Coronary artery (tissue), 2 donors: ENCODE data around the gene ICE1.
"Not testable (repeated sequence)": the region's sequence is repeated elsewhere in the genome, so short reads cannot be mapped to it uniquely, and the experiment has no call there.

ENCODE experiments used
- DNase-seq: peaks from one replicate; pipeline ENCODE4 v3.0.0-alpha.2; 2017; ENCODE audit warnings: low spot score
- H3K27ac ChIP-seq, 2 donors: fragments of 200-600 bp; sonication (generic); one replicate each; pipeline ENCODE4 v1.5.1; 2016 to 2019
- H3K4me3 ChIP-seq: fragments of 200-600 bp; sonication (generic); 2 replicates; pipeline ENCODE4 v1.5.1; 2016; ENCODE audit warnings: mild to moderate bottlenecking, moderate library complexity
- TF ChIP-seq, protein P1 (sequence below): fragments of 200-600 bp; sonication (generic); IDR thresholded peaks from one replicate; pipeline ENCODE4 v1.5.1; 2019; ENCODE audit warnings: antibody characterized with exemption

ICE1 gene

GRCh38 chr5:5490774-5491347 is 68.4 kb downstream of the ICE1 start:
- DNase-seq, result no peak
- TF ChIP-seq, protein P1, sequence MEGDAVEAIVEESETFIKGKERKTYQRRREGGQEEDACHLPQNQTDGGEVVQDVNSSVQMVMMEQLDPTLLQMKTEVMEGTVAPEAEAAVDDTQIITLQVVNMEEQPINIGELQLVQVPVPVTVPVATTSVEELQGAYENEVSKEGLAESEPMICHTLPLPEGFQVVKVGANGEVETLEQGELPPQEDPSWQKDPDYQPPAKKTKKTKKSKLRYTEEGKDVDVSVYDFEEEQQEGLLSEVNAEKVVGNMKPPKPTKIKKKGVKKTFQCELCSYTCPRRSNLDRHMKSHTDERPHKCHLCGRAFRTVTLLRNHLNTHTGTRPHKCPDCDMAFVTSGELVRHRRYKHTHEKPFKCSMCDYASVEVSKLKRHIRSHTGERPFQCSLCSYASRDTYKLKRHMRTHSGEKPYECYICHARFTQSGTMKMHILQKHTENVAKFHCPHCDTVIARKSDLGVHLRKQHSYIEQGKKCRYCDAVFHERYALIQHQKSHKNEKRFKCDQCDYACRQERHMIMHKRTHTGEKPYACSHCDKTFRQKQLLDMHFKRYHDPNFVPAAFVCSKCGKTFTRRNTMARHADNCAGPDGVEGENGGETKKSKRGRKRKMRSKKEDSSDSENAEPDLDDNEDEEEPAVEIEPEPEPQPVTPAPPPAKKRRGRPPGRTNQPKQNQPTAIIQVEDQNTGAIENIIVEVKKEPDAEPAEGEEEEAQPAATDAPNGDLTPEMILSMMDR, result no peak
- no peak overlapping the region for H3K27ac ChIP-seq
- no peak overlapping the region for H3K4me3 ChIP-seq

GRCh38 chr5:5492087-5492933 is 69.8 kb downstream of the ICE1 start:
- TF ChIP-seq, protein P1, result peak; percentile 35
- no peak overlapping the region for H3K27ac ChIP-seq
- no peak overlapping the region for H3K4me3 ChIP-seq
- DNase-seq, result no peak

DNA sequence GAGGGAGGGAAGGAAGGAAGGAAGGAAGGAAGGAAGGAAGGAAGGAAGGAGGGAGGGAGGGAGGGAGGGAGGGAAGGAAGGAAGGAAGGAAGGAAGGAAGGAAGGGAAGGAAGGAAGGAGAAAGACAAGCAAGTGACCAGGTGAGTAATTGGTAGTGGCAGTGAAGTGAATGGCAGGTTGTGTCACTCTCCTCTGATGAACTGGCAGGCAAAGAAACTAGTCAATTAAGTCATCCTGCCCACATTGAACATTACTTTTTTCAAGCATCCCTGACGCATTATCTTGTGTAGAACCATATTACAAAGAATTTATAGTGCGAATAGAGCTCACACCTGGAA is 70.4 kb downstream of the ICE1 start:
- H3K4me3 ChIP-seq, DNase-seq, H3K27ac ChIP-seq: not testable (repeated sequence)

- DNase-seq, result no peak
- TF ChIP-seq, protein P1, result no peak
- H3K27ac ChIP-seq, result no peak overlapping the region
- H3K4me3 ChIP-seq, result peak overlapping the region; percentile 59
Measured at GRCh38 chr5:5494489-5495402, 72.3 kb downstream of the ICE1 start.

- DNase-seq, result no peak
- TF ChIP-seq, protein P1, result peak; percentile 50
- Histone ChIP-seq H3K4me3 (no peak overlapping the region), H3K27ac (no peak overlapping the region)
Measured at GRCh38 chr5:5497152-5497788, 74.8 kb downstream of the ICE1 start.

- no peak for DNase-seq
- H3K4me3 ChIP-seq, result no peak overlapping the region
- TF ChIP-seq, protein P1, result no peak
- H3K27ac ChIP-seq, result no peak overlapping the region
Measured at GRCh38 chr5:5499442-5499841, 77.0 kb downstream of the ICE1 start.

- H3K27ac ChIP-seq, result no peak overlapping the region
- no peak overlapping the region for H3K4me3 ChIP-seq
- TF ChIP-seq, protein P1, result no peak
- DNase-seq, result no peak
Measured at GRCh38 chr5:5504325-5504724, 81.8 kb downstream of the ICE1 start.
